ENCODE data around the gene GLT6D1.

- TF ChIP-seq POLR2A (IDR thresholded peaks at IDR 0.05): no peak
- no peak for TF ChIP-seq CTCF (IDR thresholded peaks at IDR 0.05)
These were observed 56.2 kb downstream of the GLT6D1 start for GRCh38 chr9:135582966-135583687.

Measured in testis (tissue), 2 donors.